ENCODE measurements around the gene SRRM2.

SRRM2 gene

DNA sequence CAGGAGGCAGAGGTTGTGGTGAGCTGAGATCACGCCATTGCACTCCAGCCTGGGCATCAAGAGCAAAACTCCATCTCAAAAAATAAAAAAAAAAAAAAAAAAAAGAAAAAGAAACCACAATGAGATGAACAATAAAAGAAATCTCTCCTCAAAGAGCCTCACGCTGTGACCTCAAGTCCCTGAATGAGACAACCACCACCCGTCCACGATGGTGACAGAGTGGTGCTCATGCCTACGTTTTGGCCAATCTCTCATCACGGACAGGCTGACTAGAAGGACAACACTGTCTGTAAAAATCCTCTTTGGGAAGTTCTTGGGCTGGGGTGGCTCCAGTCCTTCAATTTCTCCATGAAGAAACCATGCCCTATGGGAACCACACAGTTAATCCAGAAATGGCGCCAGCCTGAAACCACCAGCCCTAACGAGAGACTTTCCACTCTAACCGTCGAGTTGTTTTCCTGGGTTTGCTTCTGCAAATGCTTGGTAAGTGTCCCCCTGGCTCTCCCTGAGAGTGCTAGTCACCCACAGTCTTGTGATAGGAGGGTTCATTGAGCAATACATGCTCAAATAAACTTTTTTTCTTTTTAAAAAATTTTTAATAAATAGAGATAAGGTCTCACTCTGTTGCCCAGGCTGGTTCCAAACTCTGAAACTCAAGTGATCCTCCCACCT is 17.5 kb upstream of the SRRM2 start:
- Mint-ChIP-seq H3K4me3 (no peak overlapping the region), H3K36me3 (ENCODE audit: low read depth) (no peaks in the 10 kb centered on the region), H3K4me1 (peaks cover 30% of the 10 kb centered on the region), H3K9me3 (no peaks in the 10 kb centered on the region), H3K27me3 (ENCODE audit: low read depth, poor library complexity) (peaks cover 9% of the 10 kb centered on the region), H3K27ac (no peak overlapping the region)
- DNase-seq, result no peak
- TF ChIP-seq, protein P1, sequence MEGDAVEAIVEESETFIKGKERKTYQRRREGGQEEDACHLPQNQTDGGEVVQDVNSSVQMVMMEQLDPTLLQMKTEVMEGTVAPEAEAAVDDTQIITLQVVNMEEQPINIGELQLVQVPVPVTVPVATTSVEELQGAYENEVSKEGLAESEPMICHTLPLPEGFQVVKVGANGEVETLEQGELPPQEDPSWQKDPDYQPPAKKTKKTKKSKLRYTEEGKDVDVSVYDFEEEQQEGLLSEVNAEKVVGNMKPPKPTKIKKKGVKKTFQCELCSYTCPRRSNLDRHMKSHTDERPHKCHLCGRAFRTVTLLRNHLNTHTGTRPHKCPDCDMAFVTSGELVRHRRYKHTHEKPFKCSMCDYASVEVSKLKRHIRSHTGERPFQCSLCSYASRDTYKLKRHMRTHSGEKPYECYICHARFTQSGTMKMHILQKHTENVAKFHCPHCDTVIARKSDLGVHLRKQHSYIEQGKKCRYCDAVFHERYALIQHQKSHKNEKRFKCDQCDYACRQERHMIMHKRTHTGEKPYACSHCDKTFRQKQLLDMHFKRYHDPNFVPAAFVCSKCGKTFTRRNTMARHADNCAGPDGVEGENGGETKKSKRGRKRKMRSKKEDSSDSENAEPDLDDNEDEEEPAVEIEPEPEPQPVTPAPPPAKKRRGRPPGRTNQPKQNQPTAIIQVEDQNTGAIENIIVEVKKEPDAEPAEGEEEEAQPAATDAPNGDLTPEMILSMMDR (IDR thresholded peaks at IDR 0.05), result no peak

DNA sequence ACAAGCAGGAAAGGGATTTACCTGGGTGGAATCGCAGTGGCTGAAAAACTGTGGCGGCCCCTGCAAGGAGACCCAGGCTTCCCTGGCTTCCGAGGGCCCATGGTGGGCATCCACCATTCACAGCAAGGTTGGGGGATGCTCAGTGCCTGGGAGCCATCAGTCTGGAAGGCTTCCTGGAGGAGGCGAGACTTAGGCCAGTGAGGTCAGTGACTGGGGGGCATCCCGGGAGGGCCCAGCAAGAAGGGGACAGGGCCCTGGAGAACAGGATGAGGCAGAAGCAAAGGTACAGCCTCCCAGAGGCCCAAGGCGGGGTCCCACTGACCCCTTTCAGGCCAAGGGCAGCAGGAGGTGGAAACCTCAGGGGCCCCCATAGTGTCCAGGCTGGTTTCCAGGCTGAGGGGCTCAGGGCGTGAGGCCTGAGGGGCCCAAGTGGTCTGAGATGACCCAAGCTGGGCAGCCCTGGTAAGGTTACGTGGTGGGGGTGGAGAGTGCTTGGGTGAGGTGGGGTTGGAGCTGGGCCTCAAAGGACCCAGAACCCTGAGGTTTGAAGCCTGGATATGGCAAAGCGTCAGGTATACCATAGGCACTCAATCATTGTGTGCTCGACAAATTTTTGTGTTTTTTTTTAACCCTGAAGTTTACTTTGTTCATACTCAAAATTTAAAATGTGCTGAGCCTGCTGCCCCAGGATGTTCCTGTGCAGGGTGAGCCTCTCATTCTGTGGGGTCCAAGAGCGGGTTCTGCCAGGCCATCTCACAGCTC is 15.8 kb upstream of the SRRM2 start:
- DNase-seq, result no peak
- TF ChIP-seq, protein P1 (IDR thresholded peaks at IDR 0.05), result no peak

DNA sequence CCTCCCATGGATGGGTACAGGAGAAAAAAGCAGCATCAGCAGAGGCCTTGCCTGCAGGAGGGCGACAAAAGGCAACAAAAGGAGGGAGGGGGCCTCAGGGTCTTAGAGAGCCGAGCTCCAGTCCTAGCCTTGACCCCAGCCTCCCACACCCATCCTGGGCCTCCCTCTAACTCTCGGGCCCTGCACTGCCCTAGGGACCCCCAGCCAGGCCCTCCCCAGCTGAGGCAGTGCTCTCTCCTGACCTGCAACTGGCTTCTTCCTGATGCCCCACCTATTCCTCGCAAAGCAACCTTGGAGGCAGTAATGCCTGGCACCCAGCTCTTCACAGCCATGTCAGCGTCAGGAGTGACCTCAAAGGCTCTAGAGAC is 15.2 kb upstream of the SRRM2 start:
- no peak for DNase-seq
- no peak overlapping the region for H3K4me3 Mint-ChIP-seq
- no peaks in the 10 kb centered on the region for H3K36me3 Mint-ChIP-seq (ENCODE audit: low read depth)
- H3K27me3 Mint-ChIP-seq (ENCODE audit: low read depth, poor library complexity), result no peaks in the 10 kb centered on the region
- H3K9me3 Mint-ChIP-seq, result no peaks in the 10 kb centered on the region
- TF ChIP-seq, protein P1 (IDR thresholded peaks at IDR 0.05), result no peak
- H3K27ac Mint-ChIP-seq, result no peak overlapping the region
- peaks cover 41% of the 10 kb centered on the region for H3K4me1 Mint-ChIP-seq

More for the DNA sequence above, 15.8 kb upstream of the SRRM2 start:
- Mint-ChIP-seq H3K9me3 (no peaks in the 10 kb centered on the region), H3K27me3 (ENCODE audit: low read depth, poor library complexity) (peaks cover 4% of the 10 kb centered on the region), H3K27ac (no peak overlapping the region), H3K4me1 (peaks cover 41% of the 10 kb centered on the region), H3K36me3 (ENCODE audit: low read depth) (no peaks in the 10 kb centered on the region), H3K4me3 (no peak overlapping the region)

DNA sequence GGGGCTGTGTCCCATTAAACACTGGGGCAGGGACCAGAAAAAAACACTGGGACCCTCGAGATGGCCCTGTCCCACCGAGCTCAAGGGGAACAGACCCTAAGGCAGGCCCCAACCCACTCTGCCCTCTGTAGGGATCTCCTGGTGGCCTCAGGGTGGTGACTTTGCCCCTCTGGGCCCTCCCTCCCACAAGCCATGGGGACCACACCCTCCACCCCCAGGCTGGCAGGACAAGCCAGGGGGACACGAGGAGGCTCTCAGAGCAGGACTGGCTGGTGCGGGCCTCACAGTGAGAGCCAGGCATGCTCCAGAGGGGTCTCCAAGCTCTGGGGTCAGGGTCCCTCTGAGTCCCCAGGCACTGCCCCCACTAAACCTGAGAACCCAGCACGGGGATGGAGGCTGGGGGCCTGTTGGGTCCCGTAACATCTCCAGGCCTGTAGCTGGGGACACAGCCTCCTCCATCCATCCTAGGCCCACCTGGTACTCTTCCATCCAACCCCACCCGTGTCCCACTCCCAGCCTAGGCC is 14.5 kb upstream of the SRRM2 start:
- peaks cover 41% of the 10 kb centered on the region for H3K4me1 Mint-ChIP-seq
- no peaks in the 10 kb centered on the region for H3K27me3 Mint-ChIP-seq (ENCODE audit: low read depth, poor library complexity)
- H3K27ac Mint-ChIP-seq, result peak overlapping the region; percentile 82
- no peak overlapping the region for H3K4me3 Mint-ChIP-seq
- no peak for DNase-seq
- H3K9me3 Mint-ChIP-seq, result no peaks in the 10 kb centered on the region
- TF ChIP-seq, protein P1 (IDR thresholded peaks at IDR 0.05), result no peak
- H3K36me3 Mint-ChIP-seq (ENCODE audit: low read depth), result no peaks in the 10 kb centered on the region

DNA sequence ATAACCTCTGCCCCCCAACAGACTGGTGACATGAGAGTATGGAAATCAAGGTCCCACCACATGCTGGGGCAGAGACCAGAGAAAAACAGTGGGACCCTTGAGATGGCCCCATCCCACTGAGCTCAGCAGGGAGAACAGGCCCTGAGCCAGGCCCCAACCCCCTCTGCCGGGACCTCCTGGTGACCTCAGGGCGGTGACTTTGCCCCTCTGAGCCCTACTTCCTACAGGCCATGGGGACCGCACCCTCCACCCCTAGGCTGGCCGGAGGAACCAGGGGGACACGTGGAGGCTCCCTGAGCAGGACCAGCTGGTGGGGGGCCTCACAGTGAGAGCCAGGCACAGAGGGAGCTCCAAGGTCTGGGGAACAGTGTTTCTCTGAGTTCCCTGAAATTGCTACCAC is 13.8 kb upstream of the SRRM2 start:
- Mint-ChIP-seq H3K4me1 (peaks cover 44% of the 10 kb centered on the region), H3K36me3 (ENCODE audit: low read depth) (no peaks in the 10 kb centered on the region), H3K27ac (peak overlapping the region; percentile 82), H3K4me3 (no peak overlapping the region), H3K9me3 (no peaks in the 10 kb centered on the region), H3K27me3 (ENCODE audit: low read depth, poor library complexity) (peaks cover under 1% of the 10 kb centered on the region)
- no peak for DNase-seq
- TF ChIP-seq, protein P1 (IDR thresholded peaks at IDR 0.05), result no peak
